Choroid plexus epithelial cell (primary cell): ENCODE data around the gene MAP1LC3B2.

Experiments used
- DNase-seq: peaks from one replicate; pipeline ENCODE4 v3.0.0-alpha.2; 2010; ENCODE audit warnings: low read depth
- H3K4me3 ChIP-seq: 2 replicates; pipeline ENCODE4 v1.5.1; 2011; ENCODE audit warnings: low read depth, mild to moderate bottlenecking, control low read depth, low read length, moderate library complexity
- CTCF ChIP-seq: conservative IDR thresholded peaks from 2 replicates; pipeline ENCODE4 v1.5.1; 2011; ENCODE audit warnings: low read depth, mild to moderate bottlenecking, control low read depth, inconsistent platforms, low read length, moderate library complexity

MAP1LC3B2 gene

GRCh38 chr12:116559162-116559935 lies at the start of gene MAP1LC3B2:
MAP1LC3B2 (plus strand) TSS chr12:116559381; CDS start chr12:116575943, 16,562 bp downstream.
- H3K4me3 ChIP-seq, result no peak within 1 kb of the TSS
- TF ChIP-seq CTCF, result no peak
- DNase-seq, result peak; percentile 83

- DNase-seq, result no peak
- no peak for TF ChIP-seq CTCF
- H3K4me3 ChIP-seq, result no peak overlapping the region
Observed at GRCh38 chr12:116513944-116514343, 45.2 kb upstream of the MAP1LC3B2 start.

- no peak overlapping the region for H3K4me3 ChIP-seq
- no peak for TF ChIP-seq CTCF
- DNase-seq, result no peak
Observed at GRCh38 chr12:116515684-116516083, 43.5 kb upstream of the MAP1LC3B2 start.

DNA sequence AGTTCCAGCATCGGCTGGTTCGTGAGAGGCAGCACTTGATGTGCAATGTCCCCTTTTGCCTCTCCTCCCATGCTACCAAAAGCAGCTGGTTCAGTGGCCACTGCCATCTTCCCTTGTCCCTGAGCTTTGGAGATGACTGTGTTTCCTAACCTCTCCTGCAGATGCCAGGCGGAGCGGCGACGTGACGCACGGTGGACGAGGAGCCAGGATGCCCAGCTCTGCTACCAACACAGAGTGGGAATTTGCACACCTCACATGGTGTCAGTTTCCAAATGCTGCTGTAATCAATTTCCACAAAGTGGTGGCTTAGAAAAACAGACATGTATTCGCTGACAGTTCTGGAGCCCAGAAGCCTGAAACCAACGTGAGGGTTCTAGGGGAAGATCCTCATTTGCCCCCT lies 42.5 kb upstream of the MAP1LC3B2 start:
- H3K4me3 ChIP-seq, result no peak overlapping the region
- DNase-seq, result no peak
- TF ChIP-seq CTCF, result no peak

DNA sequence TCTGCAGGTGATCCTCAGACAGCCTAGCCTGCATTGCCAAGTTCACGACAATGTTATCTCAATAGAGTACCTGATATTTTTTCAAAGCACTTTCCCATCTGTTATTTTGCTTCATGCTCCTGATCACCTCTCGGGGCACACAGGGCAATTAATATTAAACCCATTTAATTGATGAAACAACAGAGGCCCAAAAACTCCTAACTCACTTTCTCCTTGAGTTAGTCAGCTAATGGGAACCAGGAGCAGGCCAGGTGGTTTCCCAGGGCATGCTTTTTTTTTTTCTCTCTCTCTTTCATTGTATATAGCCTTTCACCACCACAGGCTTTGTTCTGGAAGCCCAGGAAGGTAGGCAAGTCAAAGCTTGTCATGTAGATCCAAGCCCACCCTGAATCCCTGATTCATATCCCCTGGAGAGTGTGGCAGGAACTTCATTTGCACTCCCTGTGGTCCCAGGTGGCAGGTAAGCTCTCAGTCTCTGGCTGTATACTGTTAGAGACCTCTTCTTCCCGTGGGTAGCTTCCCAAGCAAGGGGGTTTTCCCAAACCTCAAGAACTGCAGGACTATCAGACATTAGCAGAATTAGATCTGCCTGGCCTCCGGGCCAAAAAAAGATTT lies 41.6 kb upstream of the MAP1LC3B2 start:
- no peak for TF ChIP-seq CTCF
- DNase-seq, result no peak
- no peak overlapping the region for H3K4me3 ChIP-seq

GRCh38 chr12:116520225-116520760 lies 38.9 kb upstream of the MAP1LC3B2 start:
- no peak overlapping the region for H3K4me3 ChIP-seq
- DNase-seq, result no peak
- TF ChIP-seq CTCF, result no peak
